ENCODE measurements around the gene HSCB.

DNA sequence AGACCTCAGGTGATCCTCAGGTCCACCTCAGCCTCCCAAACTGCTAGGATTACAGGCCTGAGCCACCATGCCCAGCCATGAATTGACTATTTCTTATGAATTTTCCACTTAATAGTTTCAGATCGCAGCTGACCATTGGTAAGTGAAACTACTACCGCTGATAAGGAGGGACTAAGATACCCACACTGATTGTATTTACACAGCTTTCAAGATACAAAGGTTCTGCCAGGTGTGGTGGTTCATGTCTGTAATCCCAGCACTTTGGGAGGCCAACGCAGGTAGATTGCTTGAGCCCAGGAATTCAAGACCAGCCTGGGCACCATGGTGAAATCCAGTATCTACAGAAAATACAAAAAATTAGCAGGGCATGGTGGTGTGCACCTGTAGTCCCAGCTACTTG, 4.1 kb upstream of the HSCB start:
- TF ChIP-seq TAF1 (IDR thresholded peaks at IDR 0.05; ENCODE audit: low read depth) = no peak
- no peak for TF ChIP-seq EP300 (conservative IDR thresholded peaks at IDR 0.05; ENCODE audit: poor library complexity, severe bottlenecking)
- TF ChIP-seq, protein P1, sequence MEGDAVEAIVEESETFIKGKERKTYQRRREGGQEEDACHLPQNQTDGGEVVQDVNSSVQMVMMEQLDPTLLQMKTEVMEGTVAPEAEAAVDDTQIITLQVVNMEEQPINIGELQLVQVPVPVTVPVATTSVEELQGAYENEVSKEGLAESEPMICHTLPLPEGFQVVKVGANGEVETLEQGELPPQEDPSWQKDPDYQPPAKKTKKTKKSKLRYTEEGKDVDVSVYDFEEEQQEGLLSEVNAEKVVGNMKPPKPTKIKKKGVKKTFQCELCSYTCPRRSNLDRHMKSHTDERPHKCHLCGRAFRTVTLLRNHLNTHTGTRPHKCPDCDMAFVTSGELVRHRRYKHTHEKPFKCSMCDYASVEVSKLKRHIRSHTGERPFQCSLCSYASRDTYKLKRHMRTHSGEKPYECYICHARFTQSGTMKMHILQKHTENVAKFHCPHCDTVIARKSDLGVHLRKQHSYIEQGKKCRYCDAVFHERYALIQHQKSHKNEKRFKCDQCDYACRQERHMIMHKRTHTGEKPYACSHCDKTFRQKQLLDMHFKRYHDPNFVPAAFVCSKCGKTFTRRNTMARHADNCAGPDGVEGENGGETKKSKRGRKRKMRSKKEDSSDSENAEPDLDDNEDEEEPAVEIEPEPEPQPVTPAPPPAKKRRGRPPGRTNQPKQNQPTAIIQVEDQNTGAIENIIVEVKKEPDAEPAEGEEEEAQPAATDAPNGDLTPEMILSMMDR (IDR thresholded peaks at IDR 0.05; ENCODE audit: poor library complexity, severe bottlenecking) = no peak
- no peak for TF ChIP-seq POLR2AphosphoS5 (IDR thresholded peaks at IDR 0.05)
- TF ChIP-seq, protein P2, sequence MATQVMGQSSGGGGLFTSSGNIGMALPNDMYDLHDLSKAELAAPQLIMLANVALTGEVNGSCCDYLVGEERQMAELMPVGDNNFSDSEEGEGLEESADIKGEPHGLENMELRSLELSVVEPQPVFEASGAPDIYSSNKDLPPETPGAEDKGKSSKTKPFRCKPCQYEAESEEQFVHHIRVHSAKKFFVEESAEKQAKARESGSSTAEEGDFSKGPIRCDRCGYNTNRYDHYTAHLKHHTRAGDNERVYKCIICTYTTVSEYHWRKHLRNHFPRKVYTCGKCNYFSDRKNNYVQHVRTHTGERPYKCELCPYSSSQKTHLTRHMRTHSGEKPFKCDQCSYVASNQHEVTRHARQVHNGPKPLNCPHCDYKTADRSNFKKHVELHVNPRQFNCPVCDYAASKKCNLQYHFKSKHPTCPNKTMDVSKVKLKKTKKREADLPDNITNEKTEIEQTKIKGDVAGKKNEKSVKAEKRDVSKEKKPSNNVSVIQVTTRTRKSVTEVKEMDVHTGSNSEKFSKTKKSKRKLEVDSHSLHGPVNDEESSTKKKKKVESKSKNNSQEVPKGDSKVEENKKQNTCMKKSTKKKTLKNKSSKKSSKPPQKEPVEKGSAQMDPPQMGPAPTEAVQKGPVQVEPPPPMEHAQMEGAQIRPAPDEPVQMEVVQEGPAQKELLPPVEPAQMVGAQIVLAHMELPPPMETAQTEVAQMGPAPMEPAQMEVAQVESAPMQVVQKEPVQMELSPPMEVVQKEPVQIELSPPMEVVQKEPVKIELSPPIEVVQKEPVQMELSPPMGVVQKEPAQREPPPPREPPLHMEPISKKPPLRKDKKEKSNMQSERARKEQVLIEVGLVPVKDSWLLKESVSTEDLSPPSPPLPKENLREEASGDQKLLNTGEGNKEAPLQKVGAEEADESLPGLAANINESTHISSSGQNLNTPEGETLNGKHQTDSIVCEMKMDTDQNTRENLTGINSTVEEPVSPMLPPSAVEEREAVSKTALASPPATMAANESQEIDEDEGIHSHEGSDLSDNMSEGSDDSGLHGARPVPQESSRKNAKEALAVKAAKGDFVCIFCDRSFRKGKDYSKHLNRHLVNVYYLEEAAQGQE (IDR thresholded peaks at IDR 0.05; ENCODE audit: borderline replicate concordance) = no peak
- TF ChIP-seq EZH2 (IDR thresholded peaks at IDR 0.05; ENCODE audit: borderline replicate concordance, insufficient read depth, low read length, poor library complexity, severe bottlenecking) = no peak
- no peak for TF ChIP-seq MXI1 (conservative IDR thresholded peaks at IDR 0.05; ENCODE audit: poor library complexity, severe bottlenecking)

Data from neural cell (in vitro differentiated cells).